Stimulated activated CD4-positive, alpha-beta T cell treated with anti-CD3 and anti-CD28 coated beads, Interleukin-1b, Interleukin-23, amount 100 ng/mL, for 1 hour (primary cell): ENCODE results near the gene MGAT5B.

Source experiments
- DNase-seq, 2 donors: peaks; one replicate each; pipeline ENCODE4 v3.0.0-alpha.2; 2020; ENCODE audit warnings: low read depth in 2 of 2

The MGAT5B gene

GRCh38 chr17:76879254-76879653 lies 11.1 kb downstream of the MGAT5B start:
- DNase-seq: no peak

GRCh38 chr17:76879691-76880090 lies 11.5 kb downstream of the MGAT5B start:
- no peak for DNase-seq

GRCh38 chr17:76880268-76880667 lies 12.1 kb downstream of the MGAT5B start:
- no peak for DNase-seq

- no peak for DNase-seq
Observed at GRCh38 chr17:76880971-76881370, 12.8 kb downstream of the MGAT5B start.

GRCh38 chr17:76881408-76881807 lies 13.2 kb downstream of the MGAT5B start:
- DNase-seq: no peak

GRCh38 chr17:76881966-76882365 lies 13.8 kb downstream of the MGAT5B start:
- DNase-seq: no peak

- no peak for DNase-seq
Observed at GRCh38 chr17:76883744-76884525, 15.7 kb downstream of the MGAT5B start.

- no peak for DNase-seq
Observed at GRCh38 chr17:76884995-76885893, 17.0 kb downstream of the MGAT5B start.

- DNase-seq: no peak
Observed at GRCh38 chr17:76885894-76886290, 17.7 kb downstream of the MGAT5B start.

GRCh38 chr17:76886395-76886794 lies 18.2 kb downstream of the MGAT5B start:
- no peak for DNase-seq

- no peak for DNase-seq
Observed at GRCh38 chr17:76887802-76888201, 19.6 kb downstream of the MGAT5B start.

GRCh38 chr17:76888661-76889060 lies 20.5 kb downstream of the MGAT5B start:
- DNase-seq: no peak

GRCh38 chr17:76889323-76889722 lies 21.1 kb downstream of the MGAT5B start:
- no peak for DNase-seq

GRCh38 chr17:76892329-76892728 lies 24.1 kb downstream of the MGAT5B start:
- no peak for DNase-seq

GRCh38 chr17:76893623-76894334 lies 25.6 kb downstream of the MGAT5B start:
- no peak for DNase-seq

- no peak for DNase-seq
Observed at GRCh38 chr17:76894842-76895241, 26.6 kb downstream of the MGAT5B start.

GRCh38 chr17:76897023-76897422 lies 28.8 kb downstream of the MGAT5B start:
- DNase-seq: no peak

GRCh38 chr17:76899414-76899813 lies 31.2 kb downstream of the MGAT5B start:
- no peak for DNase-seq

GRCh38 chr17:76900723-76901122 lies 32.5 kb downstream of the MGAT5B start:
- no peak for DNase-seq

GRCh38 chr17:76901542-76902197 lies 33.5 kb downstream of the MGAT5B start:
- no peak for DNase-seq

GRCh38 chr17:76902476-76902875 lies 34.3 kb downstream of the MGAT5B start:
- no peak for DNase-seq

- DNase-seq: no peak
Observed at GRCh38 chr17:76903631-76904030, 35.4 kb downstream of the MGAT5B start.
